Activated T-cell treated with anti-CD3 and anti-CD28 coated beads, Interleukin-2, amount 50 U/mL, for 24 hours (primary cell): ENCODE results near the gene DMD.

Source experiments
- DNase-seq: peaks from one replicate; pipeline ENCODE4 v3.0.0-alpha.2; 2020
- H3K27ac Mint-ChIP-seq: 2 replicates; pipeline ENCODE4 v1.8.0; 2020; ENCODE audit warnings: mild to moderate bottlenecking, mixed read lengths
- H3K27me3 Mint-ChIP-seq: 2 replicates; pipeline ENCODE4 v1.8.0; 2020; ENCODE audit warnings: mixed read lengths
- H3K36me3 Mint-ChIP-seq: 2 replicates; pipeline ENCODE4 v1.8.0; 2020; ENCODE audit warnings: low read depth, mixed read lengths
- H3K4me1 Mint-ChIP-seq: 2 replicates; pipeline ENCODE4 v1.8.0; 2020; ENCODE audit warnings: low read depth, mixed read lengths
- H3K4me3 Mint-ChIP-seq: 2 replicates; pipeline ENCODE4 v1.8.0; 2020; ENCODE audit warnings: mild to moderate bottlenecking, moderate library complexity, mixed read lengths
- H3K9me3 Mint-ChIP-seq: 2 replicates; pipeline ENCODE4 v1.8.0; 2020; ENCODE audit warnings: mixed read lengths

The DMD gene

GRCh38 chrX:31297881-31298280 lies 1913.5 kb downstream of the DMD start:
- H3K4me1 Mint-ChIP-seq: no peaks in the 10 kb centered on the region
- peaks cover 30% of the 10 kb centered on the region for H3K27me3 Mint-ChIP-seq
- no peak for DNase-seq
- H3K36me3 Mint-ChIP-seq: no peaks in the 10 kb centered on the region
- H3K4me3 Mint-ChIP-seq: no peak overlapping the region
- peaks cover 8% of the 10 kb centered on the region for H3K9me3 Mint-ChIP-seq
- no peak overlapping the region for H3K27ac Mint-ChIP-seq

GRCh38 chrX:31294475-31294874 lies 1916.9 kb downstream of the DMD start:
- no peaks in the 10 kb centered on the region for H3K9me3 Mint-ChIP-seq
- no peaks in the 10 kb centered on the region for H3K36me3 Mint-ChIP-seq
- DNase-seq: no peak
- no peak overlapping the region for H3K4me3 Mint-ChIP-seq
- no peaks in the 10 kb centered on the region for H3K4me1 Mint-ChIP-seq
- H3K27me3 Mint-ChIP-seq: peaks cover 16% of the 10 kb centered on the region
- no peak overlapping the region for H3K27ac Mint-ChIP-seq

GRCh38 chrX:31293409-31293808 lies 1917.9 kb downstream of the DMD start:
- Mint-ChIP-seq H3K9me3 (no peaks in the 10 kb centered on the region), H3K27me3 (peaks cover 7% of the 10 kb centered on the region), H3K4me3 (no peak overlapping the region), H3K27ac (no peak overlapping the region), H3K4me1 (no peaks in the 10 kb centered on the region), H3K36me3 (no peaks in the 10 kb centered on the region)
- DNase-seq: no peak

GRCh38 chrX:31291131-31291530 lies 1920.2 kb downstream of the DMD start:
- no peak for DNase-seq

GRCh38 chrX:31287861-31288260 lies 1923.5 kb downstream of the DMD start:
- no peak overlapping the region for H3K27ac Mint-ChIP-seq
- no peaks in the 10 kb centered on the region for H3K9me3 Mint-ChIP-seq
- H3K4me3 Mint-ChIP-seq: no peak overlapping the region
- no peaks in the 10 kb centered on the region for H3K36me3 Mint-ChIP-seq
- H3K4me1 Mint-ChIP-seq: no peaks in the 10 kb centered on the region
- H3K27me3 Mint-ChIP-seq: peaks cover 28% of the 10 kb centered on the region
- DNase-seq: no peak

More at GRCh38 chrX:31291131-31291530, 1920.2 kb downstream of the DMD start:
- no peaks in the 10 kb centered on the region for H3K9me3 Mint-ChIP-seq
- no peaks in the 10 kb centered on the region for H3K4me1 Mint-ChIP-seq
- no peak overlapping the region for H3K27ac Mint-ChIP-seq
- H3K36me3 Mint-ChIP-seq: no peaks in the 10 kb centered on the region
- H3K27me3 Mint-ChIP-seq: peaks cover 13% of the 10 kb centered on the region
- no peak overlapping the region for H3K4me3 Mint-ChIP-seq

GRCh38 chrX:31280580-31280979 lies 1930.8 kb downstream of the DMD start:
- no peaks in the 10 kb centered on the region for H3K9me3 Mint-ChIP-seq
- no peak overlapping the region for H3K4me3 Mint-ChIP-seq
- no peak overlapping the region for H3K27ac Mint-ChIP-seq
- H3K27me3 Mint-ChIP-seq: peaks cover 55% of the 10 kb centered on the region
- no peaks in the 10 kb centered on the region for H3K4me1 Mint-ChIP-seq
- no peak for DNase-seq
- no peaks in the 10 kb centered on the region for H3K36me3 Mint-ChIP-seq

GRCh38 chrX:31279359-31279758 lies 1932.0 kb downstream of the DMD start:
- Mint-ChIP-seq H3K36me3 (no peaks in the 10 kb centered on the region), H3K4me3 (no peak overlapping the region), H3K27ac (no peak overlapping the region), H3K27me3 (peaks cover 49% of the 10 kb centered on the region), H3K4me1 (no peaks in the 10 kb centered on the region), H3K9me3 (no peaks in the 10 kb centered on the region)
- no peak for DNase-seq

- Mint-ChIP-seq H3K4me3 (no peak overlapping the region), H3K27ac (no peak overlapping the region), H3K9me3 (no peaks in the 10 kb centered on the region), H3K36me3 (no peaks in the 10 kb centered on the region), H3K4me1 (no peaks in the 10 kb centered on the region), H3K27me3 (peaks cover 29% of the 10 kb centered on the region)
- DNase-seq: no peak
These were observed 1938.9 kb downstream of the DMD start for GRCh38 chrX:31272472-31272775.

GRCh38 chrX:31271615-31272471 lies 1939.5 kb downstream of the DMD start:
- Mint-ChIP-seq H3K27me3 (peaks cover 30% of the 10 kb centered on the region), H3K36me3 (no peaks in the 10 kb centered on the region), H3K9me3 (no peaks in the 10 kb centered on the region), H3K4me1 (no peaks in the 10 kb centered on the region), H3K4me3 (no peak overlapping the region), H3K27ac (no peak overlapping the region)
- DNase-seq: no peak

GRCh38 chrX:31269914-31270313 lies 1941.4 kb downstream of the DMD start:
- Mint-ChIP-seq H3K4me1 (peaks cover 2% of the 10 kb centered on the region), H3K4me3 (no peak overlapping the region), H3K36me3 (no peaks in the 10 kb centered on the region), H3K27me3 (peaks cover 37% of the 10 kb centered on the region), H3K27ac (no peak overlapping the region), H3K9me3 (no peaks in the 10 kb centered on the region)
- no peak for DNase-seq

GRCh38 chrX:31268359-31268758 lies 1943.0 kb downstream of the DMD start:
- H3K4me1 Mint-ChIP-seq: peaks cover 2% of the 10 kb centered on the region
- no peak overlapping the region for H3K4me3 Mint-ChIP-seq
- H3K36me3 Mint-ChIP-seq: no peaks in the 10 kb centered on the region
- H3K27ac Mint-ChIP-seq: no peak overlapping the region
- H3K27me3 Mint-ChIP-seq: peaks cover 44% of the 10 kb centered on the region
- no peak for DNase-seq
- no peaks in the 10 kb centered on the region for H3K9me3 Mint-ChIP-seq

- Mint-ChIP-seq H3K36me3 (no peaks in the 10 kb centered on the region), H3K4me1 (peaks cover 2% of the 10 kb centered on the region), H3K27me3 (peaks cover 57% of the 10 kb centered on the region), H3K9me3 (no peaks in the 10 kb centered on the region), H3K27ac (no peak overlapping the region), H3K4me3 (peak overlapping the region; percentile 45)
- DNase-seq: no peak
These were observed 1944.9 kb downstream of the DMD start for GRCh38 chrX:31266203-31267076.

GRCh38 chrX:31265383-31265782 lies 1946.0 kb downstream of the DMD start:
- H3K36me3 Mint-ChIP-seq: no peaks in the 10 kb centered on the region
- no peak for DNase-seq
- no peak overlapping the region for H3K27ac Mint-ChIP-seq
- H3K4me1 Mint-ChIP-seq: peaks cover 2% of the 10 kb centered on the region
- H3K9me3 Mint-ChIP-seq: no peaks in the 10 kb centered on the region
- no peak overlapping the region for H3K4me3 Mint-ChIP-seq
- H3K27me3 Mint-ChIP-seq: peaks cover 66% of the 10 kb centered on the region

GRCh38 chrX:31260351-31260750 lies 1951.0 kb downstream of the DMD start:
- Mint-ChIP-seq H3K9me3 (no peaks in the 10 kb centered on the region), H3K4me3 (no peak overlapping the region), H3K27me3 (peaks cover 51% of the 10 kb centered on the region), H3K4me1 (no peaks in the 10 kb centered on the region), H3K36me3 (no peaks in the 10 kb centered on the region), H3K27ac (no peak overlapping the region)
- no peak for DNase-seq

GRCh38 chrX:31258166-31258565 lies 1953.2 kb downstream of the DMD start:
- Mint-ChIP-seq H3K4me1 (no peaks in the 10 kb centered on the region), H3K27me3 (peaks cover 32% of the 10 kb centered on the region), H3K9me3 (no peaks in the 10 kb centered on the region), H3K36me3 (no peaks in the 10 kb centered on the region), H3K27ac (no peak overlapping the region), H3K4me3 (no peak overlapping the region)
- DNase-seq: no peak
